GM19023 (cell line): ENCODE data around the gene ZNF451.
A peak's percentile ranks its signal among the peaks of the same experiment; 100 is the strongest.
"Not testable (repeated sequence)": the region's sequence is repeated elsewhere in the genome, so short reads cannot be mapped to it uniquely, and the experiment has no call there.

Source experiments
- ATAC-seq: cut with Tn5 transposase; IDR thresholded peaks from one replicate; pipeline ENCODE4 v1.9.1; 2021; ENCODE audit warnings: mild to moderate bottlenecking, moderate library complexity; ENCODE audit not compliant: unreplicated experiment

The ZNF451 gene

GRCh38 chr6:57089265-57089664, 723 bp upstream of the ZNF451 start:
- ATAC-seq, result no peak

GRCh38 chr6:57090458-57091067, 575 bp downstream of the ZNF451 start:
- ATAC-seq, result peak; percentile 11

- not testable (repeated sequence) for ATAC-seq
These were observed 1.4 kb downstream of the ZNF451 start for GRCh38 chr6:57091375-57091774.

- no peak for ATAC-seq
These were observed 4.7 kb downstream of the ZNF451 start for GRCh38 chr6:57094689-57095088.

GRCh38 chr6:57097596-57097995, 7.6 kb downstream of the ZNF451 start:
- no peak for ATAC-seq

- ATAC-seq, result no peak
These were observed 13.0 kb downstream of the ZNF451 start for GRCh38 chr6:57102976-57103375.

- ATAC-seq, result no peak
These were observed 14.3 kb downstream of the ZNF451 start for GRCh38 chr6:57104336-57104735.

- no peak for ATAC-seq
These were observed 17.0 kb downstream of the ZNF451 start for GRCh38 chr6:57106990-57107389.

GRCh38 chr6:57108691-57109090, 18.7 kb downstream of the ZNF451 start:
- ATAC-seq, result peak; percentile 94

GRCh38 chr6:57109880-57110279, 19.9 kb downstream of the ZNF451 start:
- ATAC-seq, result no peak

GRCh38 chr6:57113105-57113504, 23.1 kb downstream of the ZNF451 start:
- ATAC-seq, result no peak

GRCh38 chr6:57116776-57117175, 26.8 kb downstream of the ZNF451 start:
- no peak for ATAC-seq

- ATAC-seq, result no peak
These were observed 27.8 kb downstream of the ZNF451 start for GRCh38 chr6:57117796-57118195.

- ATAC-seq, result no peak
These were observed 33.1 kb downstream of the ZNF451 start for GRCh38 chr6:57123111-57123510.

GRCh38 chr6:57127763-57128162, 37.8 kb downstream of the ZNF451 start:
- ATAC-seq, result no peak

GRCh38 chr6:57130661-57131177, 40.7 kb downstream of the ZNF451 start:
- ATAC-seq, result no peak

- ATAC-seq, result no peak
These were observed 45.0 kb downstream of the ZNF451 start for GRCh38 chr6:57134954-57135353.

GRCh38 chr6:57135885-57136284, 45.9 kb downstream of the ZNF451 start:
- ATAC-seq, result no peak

- ATAC-seq, result no peak
These were observed 47.4 kb downstream of the ZNF451 start for GRCh38 chr6:57137350-57137749.

GRCh38 chr6:57138026-57138425, 48.0 kb downstream of the ZNF451 start:
- no peak for ATAC-seq

- ATAC-seq, result no peak
These were observed 51.6 kb downstream of the ZNF451 start for GRCh38 chr6:57141451-57142177.

- no peak for ATAC-seq
These were observed 52.2 kb downstream of the ZNF451 start for GRCh38 chr6:57142178-57142525.

- no peak for ATAC-seq
These were observed 53.7 kb downstream of the ZNF451 start for GRCh38 chr6:57143690-57144089.
